Adipocyte (in vitro differentiated cells): ENCODE measurements around the gene ARID1A.
"Not testable (repeated sequence)": the region's sequence is repeated elsewhere in the genome, so short reads cannot be mapped to it uniquely, and the experiment has no call there.

ENCODE experiments used
- DNase-seq: peaks from one replicate; pipeline ENCODE4 v3.0.0-alpha.2; 2015; ENCODE audit warnings: low read depth
- H3K27me3 ChIP-seq: replicated peaks from 2 replicates; pipeline ENCODE4 v1.7.0; 2013; ENCODE audit warnings: mild to moderate bottlenecking, low read length, moderate library complexity; ENCODE audit not compliant: control insufficient read depth, insufficient read depth
- H3K36me3 ChIP-seq: 2 replicates; pipeline ENCODE4 v1.7.0; 2013; ENCODE audit warnings: low read length, mild to moderate bottlenecking, moderate library complexity; ENCODE audit not compliant: control insufficient read depth, insufficient read depth, severe bottlenecking
- H3K4me1 ChIP-seq: 2 replicates; pipeline ENCODE4 v1.7.0; 2013; ENCODE audit warnings: mild to moderate bottlenecking, low read length, moderate library complexity; ENCODE audit not compliant: control insufficient read depth, insufficient read depth
- H3K4me3 ChIP-seq: 2 replicates; pipeline ENCODE4 v1.7.0; 2013; ENCODE audit warnings: mild to moderate bottlenecking, low read length, moderate library complexity
- H3K9ac ChIP-seq: 2 replicates; pipeline ENCODE4 v1.7.0; 2013; ENCODE audit warnings: mild to moderate bottlenecking, low read length, moderate library complexity
- H3K9me3 ChIP-seq: 2 replicates; pipeline ENCODE4 v1.7.0; 2013; ENCODE audit warnings: mild to moderate bottlenecking, low read length, moderate library complexity; ENCODE audit not compliant: control insufficient read depth

The ARID1A gene

DNA sequence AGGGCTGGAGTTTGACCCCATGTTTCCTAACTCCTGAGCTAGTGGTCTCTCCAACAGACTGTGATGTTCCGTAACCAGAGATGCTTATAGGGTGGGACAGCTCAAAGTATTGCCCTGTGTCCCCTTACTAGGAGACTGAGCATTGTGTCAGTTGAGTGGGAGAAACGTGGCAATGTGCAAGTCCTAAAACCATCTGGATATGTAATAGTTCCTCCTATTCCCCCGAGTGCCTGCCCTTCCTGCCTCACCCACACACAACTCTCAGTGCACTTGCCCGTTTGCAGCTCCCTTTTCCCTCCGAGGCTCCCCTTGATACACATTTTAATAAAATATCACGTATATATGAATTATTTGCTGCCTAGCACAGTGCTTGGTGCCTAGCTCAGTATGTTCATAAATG lies 95.3 kb downstream of the ARID1A start:
- H3K9ac ChIP-seq, result peak overlapping the region; percentile 27
- no peaks in the 10 kb centered on the region for H3K27me3 ChIP-seq
- H3K4me1 ChIP-seq, result peaks cover 61% of the 10 kb centered on the region
- H3K9me3 ChIP-seq, result no peaks in the 10 kb centered on the region
- H3K4me3 ChIP-seq, result no peak overlapping the region
- no peak for DNase-seq
- peaks cover 15% of the 10 kb centered on the region for H3K36me3 ChIP-seq

- Histone ChIP-seq H3K9ac (no peak overlapping the region), H3K4me1 (peaks cover 56% of the 10 kb centered on the region), H3K27me3 (no peaks in the 10 kb centered on the region), H3K36me3 (peaks cover 15% of the 10 kb centered on the region), H3K9me3 (no peaks in the 10 kb centered on the region), H3K4me3 (no peak overlapping the region)
- DNase-seq, result no peak
Measured at GRCh38 chr1:26791626-26792025, 95.8 kb downstream of the ARID1A start.

DNA sequence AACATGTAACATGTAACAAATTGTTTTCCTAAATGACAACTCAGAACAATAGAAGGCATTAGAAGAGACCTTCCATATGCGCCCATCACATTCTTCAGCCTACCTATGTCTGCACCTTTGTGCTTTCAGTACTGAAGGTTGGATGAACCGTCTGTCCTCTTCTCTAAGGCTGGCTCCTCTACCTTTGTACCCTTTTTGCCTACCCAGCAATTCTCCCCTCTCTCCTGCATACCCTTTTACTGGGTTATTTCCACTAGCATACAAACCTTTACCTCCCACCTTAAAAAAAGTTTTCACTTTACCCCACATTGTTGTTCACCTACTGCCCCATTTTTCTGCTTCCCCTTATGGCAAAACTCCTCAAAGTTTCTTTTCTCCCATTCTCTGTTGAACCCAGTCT lies 97.1 kb downstream of the ARID1A start:
- no peak overlapping the region for H3K9ac ChIP-seq
- peaks cover 15% of the 10 kb centered on the region for H3K36me3 ChIP-seq
- H3K4me1 ChIP-seq, result peaks cover 55% of the 10 kb centered on the region
- H3K9me3 ChIP-seq, result no peaks in the 10 kb centered on the region
- no peak overlapping the region for H3K4me3 ChIP-seq
- H3K27me3 ChIP-seq, result no peaks in the 10 kb centered on the region
- DNase-seq, result no peak

DNA sequence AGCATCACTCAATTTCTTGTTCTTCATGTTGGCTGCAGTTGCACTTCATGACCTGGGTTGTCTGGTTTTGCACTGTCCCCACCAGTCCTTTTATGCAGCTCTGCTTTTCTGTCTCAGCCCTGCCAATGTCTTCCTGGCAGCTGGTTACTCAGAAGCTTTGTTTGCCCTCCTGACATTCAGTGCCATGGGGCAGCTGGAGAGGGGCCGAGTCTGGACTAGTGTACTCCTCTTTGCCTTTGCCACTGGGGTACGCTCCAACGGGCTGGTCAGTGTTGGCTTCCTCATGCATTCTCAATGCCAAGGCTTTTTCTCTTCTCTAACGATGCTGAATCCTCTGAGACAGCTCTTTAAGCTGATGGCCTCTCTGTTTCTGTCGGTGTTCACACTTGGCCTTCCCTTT lies 98.6 kb downstream of the ARID1A start:
- Histone ChIP-seq H3K4me1 (peaks cover 57% of the 10 kb centered on the region), H3K9ac (peak overlapping the region; percentile 7), H3K9me3 (no peaks in the 10 kb centered on the region), H3K36me3 (peaks cover 15% of the 10 kb centered on the region), H3K27me3 (no peaks in the 10 kb centered on the region), H3K4me3 (no peak overlapping the region)
- DNase-seq, result no peak

- no peak overlapping the region for H3K9ac ChIP-seq
- peaks cover 54% of the 10 kb centered on the region for H3K4me1 ChIP-seq
- H3K36me3 ChIP-seq, result peaks cover 15% of the 10 kb centered on the region
- DNase-seq, result no peak
- no peaks in the 10 kb centered on the region for H3K27me3 ChIP-seq
- H3K9me3 ChIP-seq, result no peaks in the 10 kb centered on the region
- no peak overlapping the region for H3K4me3 ChIP-seq
Measured at GRCh38 chr1:26797627-26798026, 101.8 kb downstream of the ARID1A start.

DNA sequence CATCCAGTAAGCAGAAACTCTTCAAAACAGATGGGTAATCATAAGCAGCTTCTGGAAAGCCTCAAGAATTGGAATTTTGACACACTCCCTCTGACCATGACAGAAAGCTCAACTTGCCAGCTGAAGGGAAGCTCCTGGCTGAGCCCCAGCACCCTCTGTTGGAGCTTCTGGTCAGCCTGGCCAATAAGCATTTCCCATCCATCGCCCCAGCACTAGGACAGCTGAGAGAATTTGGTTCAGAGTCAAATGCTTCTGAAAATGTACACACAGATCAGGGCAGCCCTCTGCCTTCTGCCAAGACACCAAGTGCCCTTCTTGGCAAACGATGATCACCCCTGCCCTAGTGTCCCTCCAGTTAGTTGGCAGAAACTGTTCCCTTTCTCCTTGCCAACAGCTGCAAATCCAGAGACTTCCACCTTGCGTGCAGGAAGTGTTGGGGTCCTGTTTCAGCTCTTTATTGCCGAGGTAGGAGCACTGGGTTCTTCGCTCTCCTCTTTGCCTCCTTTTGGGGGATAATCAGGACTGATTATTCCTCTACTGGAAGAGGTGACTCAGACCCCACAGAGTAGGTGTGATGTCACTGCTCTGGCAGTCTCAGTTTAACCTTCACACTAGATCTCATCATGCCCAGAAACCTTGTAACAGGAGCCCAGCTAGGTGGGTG lies 103.8 kb downstream of the ARID1A start:
- Histone ChIP-seq H3K9me3 (no peaks in the 10 kb centered on the region), H3K36me3 (peaks cover 7% of the 10 kb centered on the region), H3K4me3 (peak overlapping the region; percentile 37), H3K27me3 (no peaks in the 10 kb centered on the region), H3K4me1 (peaks cover 46% of the 10 kb centered on the region), H3K9ac (peak overlapping the region; percentile 78)
- peak; percentile 74 for DNase-seq

GRCh38 chr1:26803932-26804331 lies 108.1 kb downstream of the ARID1A start:
- H3K4me1 ChIP-seq, result peaks cover 25% of the 10 kb centered on the region
- not testable (repeated sequence) for H3K36me3 ChIP-seq, DNase-seq, H3K4me3 ChIP-seq, H3K9ac ChIP-seq, H3K27me3 ChIP-seq, H3K9me3 ChIP-seq

DNA sequence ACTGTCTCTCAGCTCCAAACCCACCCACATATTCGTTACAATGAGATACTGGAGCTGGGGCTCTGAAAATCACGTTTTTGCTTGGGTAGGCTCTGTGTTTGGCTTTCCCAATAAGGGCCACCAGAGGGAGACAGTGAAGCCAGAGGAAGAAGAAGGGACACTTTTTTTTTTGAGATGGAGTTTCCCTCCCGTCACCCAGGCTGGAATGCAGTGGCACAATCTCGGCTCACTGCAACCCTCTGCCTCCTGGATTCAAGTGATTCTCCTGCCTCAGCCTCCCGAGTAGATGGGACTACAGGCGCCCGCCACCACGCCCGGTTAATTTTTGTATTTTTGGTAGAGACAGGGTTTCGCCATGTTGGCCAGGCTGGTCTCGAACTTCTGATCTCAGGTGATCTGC lies 114.3 kb downstream of the ARID1A start:
- H3K9ac ChIP-seq, H3K4me3 ChIP-seq, H3K27me3 ChIP-seq, H3K9me3 ChIP-seq, H3K36me3 ChIP-seq: not testable (repeated sequence)
- DNase-seq, result peak; percentile 86
- peaks cover 38% of the 10 kb centered on the region for H3K4me1 ChIP-seq

GRCh38 chr1:26811057-26811456 lies 115.2 kb downstream of the ARID1A start:
- Histone ChIP-seq H3K4me1 (peaks cover 38% of the 10 kb centered on the region), H3K36me3 (no peaks in the 10 kb centered on the region), H3K9ac (no peak overlapping the region), H3K4me3 (no peak overlapping the region), H3K27me3 (no peaks in the 10 kb centered on the region), H3K9me3 (no peaks in the 10 kb centered on the region)
- no peak for DNase-seq

GRCh38 chr1:26811708-26812107 lies 115.9 kb downstream of the ARID1A start:
- Histone ChIP-seq H3K9ac (no peak overlapping the region), H3K36me3 (no peaks in the 10 kb centered on the region), H3K4me1 (peaks cover 38% of the 10 kb centered on the region), H3K9me3 (no peaks in the 10 kb centered on the region), H3K4me3 (no peak overlapping the region), H3K27me3 (no peaks in the 10 kb centered on the region)
- DNase-seq, result no peak

- H3K4me3 ChIP-seq, result no peak overlapping the region
- no peak overlapping the region for H3K9ac ChIP-seq
- no peaks in the 10 kb centered on the region for H3K36me3 ChIP-seq
- H3K9me3 ChIP-seq, result no peaks in the 10 kb centered on the region
- peaks cover 32% of the 10 kb centered on the region for H3K4me1 ChIP-seq
- no peaks in the 10 kb centered on the region for H3K27me3 ChIP-seq
- DNase-seq, result no peak
Measured at GRCh38 chr1:26814377-26814776, 118.6 kb downstream of the ARID1A start.

- Histone ChIP-seq H3K9ac (no peak overlapping the region), H3K9me3 (no peaks in the 10 kb centered on the region), H3K4me3 (no peak overlapping the region), H3K27me3 (no peaks in the 10 kb centered on the region), H3K36me3 (no peaks in the 10 kb centered on the region), H3K4me1 (peaks cover 30% of the 10 kb centered on the region)
- no peak for DNase-seq
Measured at GRCh38 chr1:26814893-26815292, 119.1 kb downstream of the ARID1A start.
